GM19328 (cell line): ENCODE data around the gene TUFM.
A peak's percentile ranks its signal among the peaks of the same experiment; 100 is the strongest.
"Not testable (repeated sequence)": the region's sequence is repeated elsewhere in the genome, so short reads cannot be mapped to it uniquely, and the experiment has no call there.

ENCODE experiments used
- ATAC-seq: cut with Tn5 transposase; IDR thresholded peaks from one replicate; pipeline ENCODE4 v1.9.1; 2021; ENCODE audit warnings: mild to moderate bottlenecking, moderate library complexity; ENCODE audit not compliant: unreplicated experiment

Gene TUFM

GRCh38 chr16:28839004-28839639 lies 7.0 kb downstream of the TUFM start:
- no peak for ATAC-seq

- no peak for ATAC-seq
Measured at GRCh38 chr16:28838558-28838918, 7.6 kb downstream of the TUFM start.

GRCh38 chr16:28837672-28838557 lies 8.2 kb downstream of the TUFM start:
- no peak for ATAC-seq

GRCh38 chr16:28836761-28837064 lies 9.4 kb downstream of the TUFM start:
- ATAC-seq, result no peak

GRCh38 chr16:28835864-28836760 lies 10.0 kb downstream of the TUFM start:
- ATAC-seq, result no peak

- no peak for ATAC-seq
Measured at GRCh38 chr16:28834873-28835863, 11.0 kb downstream of the TUFM start.

GRCh38 chr16:28834349-28834748 lies 11.8 kb downstream of the TUFM start:
- ATAC-seq, result no peak

GRCh38 chr16:28830531-28830930 lies 15.6 kb downstream of the TUFM start:
- ATAC-seq, result no peak

- no peak for ATAC-seq
Measured at GRCh38 chr16:28829747-28830146, 16.4 kb downstream of the TUFM start.

- ATAC-seq, result no peak
Measured at GRCh38 chr16:28826141-28826540, 20.0 kb downstream of the TUFM start.

GRCh38 chr16:28824717-28824973 lies 21.5 kb downstream of the TUFM start:
- ATAC-seq, result no peak

- peak; percentile 61 for ATAC-seq
Measured at GRCh38 chr16:28823873-28824716, 22.1 kb downstream of the TUFM start.

GRCh38 chr16:28823291-28823872 lies 22.8 kb downstream of the TUFM start:
- ATAC-seq, result peak; percentile 9

GRCh38 chr16:28822520-28823290 lies 23.4 kb downstream of the TUFM start, which contains the start of gene ATXN2L:
Gene ATXN2L, plus strand, starts transcription at chr16:28822999. Its CDS starts 261 bp downstream, at chr16:28823260.
- peak; percentile 48 for ATAC-seq

GRCh38 chr16:28821874-28822519 lies 24.2 kb downstream of the TUFM start:
- ATAC-seq, result no peak

- ATAC-seq, result not testable (repeated sequence)
Measured at GRCh38 chr16:28820546-28820945, 25.6 kb downstream of the TUFM start.

GRCh38 chr16:28820016-28820415 lies 26.1 kb downstream of the TUFM start:
- no peak for ATAC-seq
